Fibroblast of villous mesenchyme (primary cell): ENCODE results near the gene LRRC18. TPM values are rescaled to one million over a fixed set of nuclear protein-coding genes. Genes with fewer than 3 reads are reported as not detected.

Experiments used
- DNase-seq: peaks from one replicate; pipeline ENCODE4 v3.0.0-alpha.2; 2010; ENCODE audit warnings: low read depth
- H3K4me3 ChIP-seq: 2 replicates; pipeline ENCODE4 v1.5.1; 2011; ENCODE audit warnings: low read depth, mild to moderate bottlenecking, low read length
- CTCF ChIP-seq: IDR thresholded peaks from 2 replicates; pipeline ENCODE4 v1.5.1; 2012; ENCODE audit warnings: low read depth, mild to moderate bottlenecking, low read length; ENCODE audit not compliant: insufficient read depth
- total RNA-seq: library from RNA; depleted of rRNA; stranded (reverse); fragments of >200 nt; gene quantifications from 2 replicates; pipeline ENCODE4 v1.2.3, GENCODE V29; 2012

Gene LRRC18
- total RNA-seq, 1 donor: not detected

- DNase-seq: no peak
- H3K4me3 ChIP-seq: no peak overlapping the region
- TF ChIP-seq CTCF: no peak
These were observed 7.4 kb upstream of the LRRC18 start for GRCh38 chr10:48946891-48947500.

- DNase-seq: no peak
- no peak for TF ChIP-seq CTCF
- H3K4me3 ChIP-seq: no peak overlapping the region
These were observed 6.7 kb upstream of the LRRC18 start for GRCh38 chr10:48946332-48946731.

- TF ChIP-seq CTCF: no peak
- no peak for DNase-seq
- H3K4me3 ChIP-seq: no peak overlapping the region
These were observed 5.9 kb upstream of the LRRC18 start for GRCh38 chr10:48945441-48946130.

GRCh38 chr10:48944171-48944570 is 4.5 kb upstream of the LRRC18 start:
- no peak overlapping the region for H3K4me3 ChIP-seq
- no peak for DNase-seq
- no peak for TF ChIP-seq CTCF

- no peak for DNase-seq
- no peak for TF ChIP-seq CTCF
- H3K4me3 ChIP-seq: no peak overlapping the region
These were observed 3.5 kb upstream of the LRRC18 start for GRCh38 chr10:48943096-48943495.

- H3K4me3 ChIP-seq: no peak overlapping the region
- no peak for TF ChIP-seq CTCF
- no peak for DNase-seq
These were observed 1.9 kb upstream of the LRRC18 start for GRCh38 chr10:48941427-48942075.
